ENCODE measurements around the gene C1QTNF2.
"Not testable (repeated sequence)": the region's sequence is repeated elsewhere in the genome, so short reads cannot be mapped to it uniquely, and the experiment has no call there.

C1QTNF2 gene

GRCh38 chr5:160370713-160371034 lies 248 bp upstream of the C1QTNF2 start:
- DNase-seq, result no peak

DNA sequence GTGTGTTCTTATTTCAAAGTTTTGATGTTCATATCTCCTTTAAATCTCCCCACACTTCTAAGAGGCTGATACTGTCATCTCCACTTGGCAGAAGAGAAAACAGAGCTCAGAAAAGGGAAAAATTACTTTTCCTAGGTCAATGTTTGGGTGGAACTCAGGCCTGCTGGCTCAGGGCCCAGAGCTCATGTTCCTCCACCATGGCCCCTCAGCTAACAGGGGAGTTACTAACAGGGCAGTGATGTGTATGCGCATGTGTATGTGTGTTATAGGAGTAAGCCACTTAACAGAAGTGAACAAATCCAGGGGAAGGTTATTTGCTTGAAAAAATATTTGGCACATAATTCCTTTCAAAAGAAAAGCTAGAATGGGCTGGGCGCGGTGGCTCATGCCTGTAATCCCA lies 2.5 kb downstream of the C1QTNF2 start:
- no peak for DNase-seq

GRCh38 chr5:160367261-160367660 lies 3.2 kb downstream of the C1QTNF2 start:
- DNase-seq, result no peak

DNA sequence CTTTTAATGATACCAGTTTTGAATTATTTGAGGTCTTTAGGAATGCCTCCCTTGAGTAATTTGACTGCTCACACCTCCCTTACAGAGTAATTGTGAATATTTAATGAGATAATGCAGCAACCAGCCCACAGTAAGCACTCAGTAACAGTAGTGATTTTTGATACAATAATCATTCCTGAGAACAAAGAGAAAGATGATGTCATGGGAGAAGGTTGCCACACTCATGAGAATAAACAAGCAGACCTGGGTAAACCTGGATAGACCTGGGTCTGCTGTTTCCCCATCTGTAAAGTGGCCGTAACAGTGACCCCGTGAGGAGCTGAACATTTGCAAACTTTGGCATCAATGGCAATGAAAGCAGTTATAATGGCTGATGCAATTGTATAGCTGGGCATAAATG lies 4.2 kb downstream of the C1QTNF2 start:
- DNase-seq, result no peak

- no peak for DNase-seq
Measured at GRCh38 chr5:160363660-160364395, 6.6 kb downstream of the C1QTNF2 start.

- no peak for DNase-seq
Measured at GRCh38 chr5:160363211-160363610, 7.2 kb downstream of the C1QTNF2 start.

DNA sequence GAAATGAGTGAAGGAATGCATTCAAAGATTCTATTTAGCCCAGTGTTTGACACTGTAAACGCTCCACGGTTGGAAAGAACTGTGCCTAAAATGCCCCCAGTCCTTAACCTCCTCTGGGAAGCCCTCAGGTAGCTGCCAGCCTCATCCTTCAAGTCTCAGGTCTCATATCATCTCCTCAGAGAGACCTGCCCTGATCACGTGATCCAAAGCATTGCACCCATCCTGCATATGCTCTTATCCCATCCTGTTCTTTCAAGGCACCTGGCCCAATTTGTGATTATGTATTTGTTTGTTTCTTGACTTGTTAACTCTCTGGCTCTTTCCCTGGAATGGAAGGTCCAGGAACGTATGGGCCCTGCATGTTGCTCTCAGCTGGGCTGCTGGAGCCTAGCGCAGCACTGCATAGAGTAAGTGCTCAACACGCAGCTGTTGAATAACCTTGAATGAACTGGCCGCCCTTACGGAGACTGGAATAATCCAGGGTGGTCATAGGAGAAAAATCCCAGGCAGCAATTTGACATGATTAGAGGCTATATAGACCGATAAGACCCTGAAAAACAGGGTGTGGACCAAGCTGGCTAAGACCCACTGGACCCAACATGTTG lies 8.7 kb downstream of the C1QTNF2 start:
- no peak for DNase-seq

- DNase-seq, result no peak
Measured at GRCh38 chr5:160360310-160360709, 10.1 kb downstream of the C1QTNF2 start.

GRCh38 chr5:160359816-160360215 lies 10.6 kb downstream of the C1QTNF2 start:
- no peak for DNase-seq

GRCh38 chr5:160359242-160359641 lies 11.2 kb downstream of the C1QTNF2 start:
- DNase-seq, result no peak

- DNase-seq, result no peak
Measured at GRCh38 chr5:160357861-160358411, 12.5 kb downstream of the C1QTNF2 start.

GRCh38 chr5:160357394-160357793 lies 13.0 kb downstream of the C1QTNF2 start:
- DNase-seq, result no peak

DNA sequence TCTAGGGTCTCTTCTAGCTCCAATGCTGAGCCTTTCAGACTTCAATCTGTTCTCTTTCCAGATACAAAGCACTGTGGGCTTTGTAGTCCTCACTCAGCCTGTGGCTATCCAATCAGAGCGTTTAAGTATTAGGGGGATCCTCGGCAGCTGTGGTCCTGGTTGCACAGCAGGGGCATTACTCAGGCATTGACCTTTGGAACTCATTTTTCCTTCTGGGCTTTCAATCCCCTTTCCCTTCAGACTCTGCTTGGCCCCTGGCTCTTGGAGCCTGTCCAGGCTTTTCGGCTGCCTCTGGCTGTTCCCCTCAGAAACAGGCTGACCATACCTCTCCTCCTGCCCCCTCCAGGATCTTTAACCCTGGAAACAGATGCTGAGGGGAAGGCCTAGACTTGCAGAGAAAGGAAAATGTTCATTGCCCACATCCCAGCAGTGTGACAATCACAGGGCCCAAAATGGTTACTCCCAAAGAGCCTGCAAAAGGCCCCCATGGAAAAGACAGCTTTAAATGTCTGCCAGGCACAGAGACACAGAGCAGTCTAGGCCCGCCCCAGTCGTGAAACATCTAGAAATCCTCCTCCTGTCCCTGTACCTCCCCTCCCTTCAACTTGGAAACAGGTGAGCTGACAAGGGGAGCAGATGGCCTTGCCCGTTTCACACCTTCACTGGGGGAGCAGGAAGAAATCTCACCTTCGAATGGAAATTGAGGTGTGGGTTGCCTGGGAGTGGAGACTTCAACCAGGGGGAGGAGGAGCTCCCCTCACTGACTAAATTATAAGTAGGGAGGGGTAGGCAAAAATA lies 13.7 kb downstream of the C1QTNF2 start:
- no peak for DNase-seq

GRCh38 chr5:160354666-160355065 lies 15.8 kb downstream of the C1QTNF2 start:
- no peak for DNase-seq

DNA sequence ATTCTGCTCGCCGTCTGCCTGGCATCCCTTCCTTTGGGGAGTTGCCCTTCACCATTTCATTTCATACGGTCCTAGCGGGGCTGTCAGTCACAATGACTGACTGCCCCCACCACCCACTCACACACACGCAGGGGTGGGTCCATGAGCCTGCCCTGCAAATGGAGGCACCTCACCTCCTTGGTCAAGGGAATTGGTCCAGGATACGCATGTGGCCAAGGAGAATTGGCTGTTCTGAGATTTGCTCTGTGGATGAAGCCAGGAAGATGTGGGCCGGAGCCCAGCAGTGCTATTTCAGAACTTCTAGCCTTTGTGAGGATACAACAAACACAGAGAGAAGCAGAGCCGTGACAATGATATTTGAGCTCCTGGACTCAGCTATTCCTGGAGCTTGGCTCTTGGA lies 17.0 kb downstream of the C1QTNF2 start:
- no peak for DNase-seq

DNA sequence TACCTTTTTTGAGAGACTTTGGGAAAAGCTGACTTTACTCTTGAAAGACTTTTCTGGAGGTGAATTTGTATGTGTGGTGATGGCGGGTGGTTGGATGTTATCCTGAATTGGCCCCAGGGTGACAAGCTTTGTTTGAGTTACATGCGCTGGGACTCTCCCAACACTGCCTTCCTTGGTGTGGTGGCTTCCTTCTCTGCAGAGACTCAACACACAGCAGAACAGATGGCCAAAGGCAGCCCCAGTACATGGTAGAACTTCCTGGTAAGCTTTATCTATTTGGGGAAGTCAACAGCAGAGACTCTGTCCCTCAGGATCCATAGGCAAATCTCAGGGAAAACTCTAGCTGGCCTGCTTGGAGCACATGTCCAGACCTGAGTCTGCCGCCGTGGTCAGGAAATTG lies 18.1 kb downstream of the C1QTNF2 start:
- DNase-seq, result no peak

DNA sequence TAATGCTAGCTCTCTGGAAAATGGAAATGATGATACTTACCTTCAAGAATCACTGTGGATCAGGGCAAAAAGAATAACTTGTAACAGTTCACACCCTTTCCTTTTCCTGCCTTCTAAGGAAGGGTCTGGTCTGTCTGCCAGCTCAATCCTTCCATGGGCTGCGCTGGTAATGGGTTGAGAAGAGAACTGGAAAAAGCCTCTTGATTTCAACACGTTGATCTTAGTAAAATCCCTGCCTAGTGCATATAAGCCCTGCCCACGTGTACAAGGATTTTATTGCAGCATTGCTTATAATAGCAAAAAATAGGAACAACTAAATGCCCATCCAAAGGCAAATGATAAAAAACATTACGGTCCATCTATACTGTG lies 20.5 kb downstream of the C1QTNF2 start:
- no peak for DNase-seq

GRCh38 chr5:160349249-160349934 lies 21.0 kb downstream of the C1QTNF2 start:
- no peak for DNase-seq

DNA sequence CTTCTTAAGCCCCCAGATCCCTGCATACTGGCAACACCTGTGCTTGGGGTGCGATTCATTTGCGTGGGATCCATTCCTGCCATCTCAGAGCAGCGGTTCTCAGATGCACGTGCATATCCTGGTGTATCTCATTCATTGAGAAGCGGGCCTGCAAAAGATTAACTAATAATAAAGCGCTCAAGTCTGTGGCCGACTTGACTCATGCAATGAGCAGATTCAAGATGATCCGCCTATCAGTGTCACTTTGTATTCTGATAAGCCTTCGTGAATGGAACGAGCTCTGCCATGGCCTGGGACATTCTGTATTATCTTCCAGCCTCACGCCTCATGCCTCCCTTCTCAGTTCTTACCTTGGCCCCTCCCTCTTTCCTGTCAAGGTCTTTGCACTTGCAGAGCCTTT lies 22.3 kb downstream of the C1QTNF2 start:
- DNase-seq, result no peak

- DNase-seq, result no peak
Measured at GRCh38 chr5:160347448-160347847, 23.0 kb downstream of the C1QTNF2 start.

- no peak for DNase-seq
Measured at GRCh38 chr5:160342413-160342941, 27.9 kb downstream of the C1QTNF2 start.

GRCh38 chr5:160341309-160341870 lies 29.0 kb downstream of the C1QTNF2 start:
- no peak for DNase-seq

DNA sequence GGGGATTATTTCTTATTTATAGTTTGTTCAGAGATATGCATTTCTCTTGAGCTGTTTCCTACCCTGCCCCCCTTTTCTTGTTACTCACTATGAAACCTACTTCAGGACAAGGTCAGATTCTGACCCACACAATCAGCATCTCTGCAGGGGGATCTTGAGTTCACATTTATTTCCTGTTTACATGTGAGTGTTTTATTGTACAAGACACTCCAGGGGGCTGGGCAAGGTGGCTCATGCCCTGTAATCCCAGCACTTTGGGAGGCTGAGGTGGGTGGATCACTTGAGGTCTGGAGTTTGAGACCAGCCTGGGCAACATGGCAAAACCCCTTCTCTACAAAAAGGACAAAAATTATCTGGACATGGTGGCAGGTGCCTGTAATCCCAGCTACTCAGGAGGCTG lies 29.9 kb downstream of the C1QTNF2 start:
- DNase-seq, result not testable (repeated sequence)

Data from CD4-positive, alpha-beta T cell treated with Interleukin-15 for 1 hour (primary cell).